Ishikawa (cell line): ENCODE data around the gene VWCE.

Experiments used
- EGR1 ChIP-seq: IDR thresholded peaks from 2 replicates; pipeline ENCODE4 v1.6.1; 2012
- NFIC ChIP-seq: IDR thresholded peaks from 2 replicates; pipeline ENCODE4 v1.6.1; 2012
- TAF1 ChIP-seq: IDR thresholded peaks from 2 replicates; pipeline ENCODE4 v1.6.1; 2012; ENCODE audit warnings: low read depth, mild to moderate bottlenecking
- TCF12 ChIP-seq: IDR thresholded peaks from 2 replicates; pipeline ENCODE4 v1.6.1; 2012; ENCODE audit warnings: low read depth
- YY1 ChIP-seq: IDR thresholded peaks from 2 replicates; pipeline ENCODE4 v1.6.1; 2012; ENCODE audit warnings: low read depth

DNA sequence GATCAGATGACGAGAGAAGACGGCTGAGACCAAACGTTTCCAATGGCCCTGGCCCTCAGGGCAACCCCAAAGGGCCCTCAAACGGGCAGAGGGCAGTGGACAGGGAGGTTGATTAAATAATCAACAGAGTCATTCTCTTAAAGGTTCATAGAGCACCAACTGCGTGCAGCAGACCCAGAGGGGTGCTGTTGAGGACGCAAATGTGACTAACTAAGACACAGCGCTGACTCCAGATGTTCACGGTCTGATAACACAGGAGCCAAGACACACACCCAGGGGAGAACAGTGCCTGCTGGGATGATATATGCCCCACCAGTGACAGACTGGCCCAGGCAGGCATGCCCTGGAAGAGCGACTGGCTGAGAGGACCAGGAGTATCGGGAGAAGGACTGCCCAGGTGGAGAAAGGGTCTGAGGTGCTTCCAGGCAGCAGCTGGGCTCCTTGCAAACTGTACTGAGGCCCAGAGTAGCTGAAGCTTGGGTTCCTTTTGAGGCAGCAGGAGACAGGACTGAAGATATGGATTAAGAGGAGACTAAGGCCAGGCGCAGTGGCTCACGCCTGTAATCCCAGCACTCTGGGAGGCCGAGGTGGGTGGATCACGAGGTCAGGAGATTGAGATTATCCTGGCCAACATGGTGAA, 7.7 kb downstream of the VWCE start:
- TF ChIP-seq TCF12 (no peak), NFIC (no peak), EGR1 (no peak), TAF1 (no peak), YY1 (no peak)
